Upper lobe of left lung (tissue), 6 donors: Measurements from ENCODE around the gene PLSCR3. TPM values are rescaled to one million over a fixed set of nuclear protein-coding genes. Genes with fewer than 3 reads are reported as not detected.
A peak's percentile ranks its signal among the peaks of the same experiment; 100 is the strongest.

Experiments
- ATAC-seq, 2 donors: fragments of 200-7000 bp; cut with Tn5 transposase; one replicate each; pipeline ENCODE4 v1.9.1; 2022; ENCODE audit warnings: mild to moderate bottlenecking in 2 of 2, moderate library complexity in 2 of 2; ENCODE audit not compliant: low FRiP score in 2 of 2
- DNase-seq, 2 donors: peaks; one replicate each; pipeline ENCODE4 v3.0.0-alpha.2; 2019 to 2020
- H3K27ac ChIP-seq, 4 donors: fragments of 200-600 bp; sonication (generic); one replicate each; pipeline ENCODE4 v1.5.1; 2016 to 2019
- H3K27me3 ChIP-seq, 4 donors: fragments of 200-600 bp; sonication (generic); one replicate each; pipeline ENCODE4 v1.5.1; 2017 to 2019
- H3K36me3 ChIP-seq, 4 donors: fragments of 200-600 bp; sonication (generic); one replicate each; pipeline ENCODE4 v1.5.1; 2016 to 2019
- H3K4me1 ChIP-seq, 4 donors: fragments of 200-600 bp; sonication (generic); one replicate each; pipeline ENCODE4 v1.5.1; 2018 to 2019
- H3K4me3 ChIP-seq, 4 donors: fragments of 200-600 bp; sonication (generic); one replicate each; pipeline ENCODE4 v1.5.1; 2017 to 2019; ENCODE audit warnings: mild to moderate bottlenecking in 2 of 4, moderate library complexity in 1 of 4
- H3K9me3 ChIP-seq, 4 donors: fragments of 200-600 bp; sonication (generic); one replicate each; pipeline ENCODE4 v1.5.1; 2018 to 2019
- EP300 ChIP-seq, 4 donors: sonication (generic); formaldehyde crosslinking; IDR thresholded peaks; one replicate each; pipeline ENCODE4 v1.5.1; 2017; ENCODE audit warnings: antibody characterized with exemption in 4 of 4, control low read depth in 2 of 4
- POLR2A ChIP-seq, 4 donors: fragments of 450-650 bp; IDR thresholded peaks; one replicate each; pipeline ENCODE4 v1.5.1; 2016 to 2017; ENCODE audit warnings: antibody characterized with exemption in 4 of 4, mild to moderate bottlenecking in 2 of 4
- POLR2AphosphoS5 ChIP-seq, 2 donors: sonication (generic); formaldehyde crosslinking; IDR thresholded peaks; one replicate each; pipeline ENCODE4 v1.5.1; 2017; ENCODE audit warnings: antibody characterized with exemption in 2 of 2
- WGBS, 2 donors: methylation state at CpG; one replicate each; pipeline ENCODE4 v1.1.5; 2017 to 2018; 5-methylcytosine and 5-hydroxymethylcytosine counted together
- total RNA-seq, 6 donors: library from RNA; depleted of rRNA in 4 of 6; stranded (reverse); fragments of >200 nt in 4 of 6; gene quantifications; one replicate each; pipeline versions ENCODE4 v1.1.0 to v1.2.1, GENCODE V29; 2016 to 2021
- TF ChIP-seq, protein P1 (sequence below), 6 experiments: fragments of 450-650 bp in 4 of 6; fragments of 200-600 bp in 2 of 6; sonication (generic) in 2 of 6; IDR thresholded peaks; one replicate each; pipeline ENCODE4 v1.5.1; 2016 to 2019; ENCODE audit warnings: antibody characterized with exemption in 6 of 6
- donor health status: DM: no; HTN: no; CAD: no; lungs with moderate emphysema.
- donor health status: DM: no; HTN: yes; CAD: no; lungs with severe emphysema.

PLSCR3 gene
- total RNA-seq, 6 donors from 2014 or later = 20.6 to 64.5 (median 37.7) TPM

DNA sequence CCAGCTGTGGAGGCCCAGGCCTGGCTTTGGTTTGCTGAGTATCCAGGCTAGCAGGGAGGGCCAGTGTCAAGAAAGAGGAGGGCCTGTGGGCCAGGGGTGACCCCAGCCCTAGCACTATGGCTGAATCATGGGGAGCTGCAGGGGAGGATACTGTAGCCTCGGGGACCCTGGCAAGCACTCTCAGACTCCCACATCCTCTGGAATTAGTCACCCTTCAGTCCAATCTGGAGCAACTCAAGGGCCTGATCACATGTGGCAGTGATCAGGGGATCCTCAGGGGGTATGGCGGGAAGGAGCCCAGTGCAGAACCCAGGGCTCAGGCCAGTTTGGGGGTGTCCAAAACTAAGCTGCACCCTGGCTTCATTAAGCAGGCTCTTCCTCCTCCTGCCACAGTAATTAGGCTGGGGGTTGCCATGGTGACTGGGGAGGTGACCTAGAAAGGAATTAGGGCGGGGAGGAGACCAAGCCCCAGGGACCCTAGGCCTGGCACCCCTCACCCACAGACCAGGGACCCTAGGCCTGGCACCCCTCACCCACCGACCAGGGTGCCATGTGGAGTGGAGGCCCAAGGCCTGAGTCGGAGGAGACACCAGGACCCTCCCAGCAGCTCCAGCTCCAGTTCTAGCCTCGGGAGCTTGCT, 19.1 kb upstream of the PLSCR3 start:
- Histone ChIP-seq H3K4me3 (no peak overlapping the region), H3K27ac (no peak overlapping the region), H3K27me3 (no peaks in the 10 kb centered on the region), H3K36me3 (peaks cover 0 to 14% (median 6%) of the 10 kb centered on the region in 4 donors), H3K4me1 (no peaks in the 10 kb centered on the region), H3K9me3 (no peaks in the 10 kb centered on the region)
- no peak for TF ChIP-seq POLR2AphosphoS5 (IDR thresholded peaks at IDR 0.05)
- no peak for DNase-seq
- WGBS, 2 donors = 87 to 90% methylated on average over 6 of the region's 6 CpGs
- ATAC-seq = no peak

DNA sequence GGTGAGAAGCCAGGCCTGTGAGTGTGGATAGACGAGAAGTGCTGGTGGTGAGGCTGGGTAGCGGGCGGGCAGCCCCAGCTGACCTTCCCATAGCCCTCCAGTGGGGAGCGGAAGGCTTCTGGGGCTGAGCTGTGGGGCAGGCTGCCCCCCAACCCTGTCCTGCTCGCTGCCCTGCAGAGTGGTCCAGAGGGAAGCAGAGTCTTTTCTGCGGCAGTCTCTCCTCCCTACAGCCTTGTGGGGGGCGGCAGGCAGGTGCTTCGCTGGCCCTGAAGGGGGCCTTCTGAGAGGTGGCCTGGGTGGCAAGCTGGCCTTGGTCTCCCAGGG, 17.1 kb upstream of the PLSCR3 start:
- H3K9me3 ChIP-seq = no peaks in the 10 kb centered on the region
- H3K27me3 ChIP-seq = no peaks in the 10 kb centered on the region
- peaks cover 0 to 8% (median 3%) of the 10 kb centered on the region in 4 donors for H3K36me3 ChIP-seq
- TF ChIP-seq EP300 (IDR thresholded peaks at IDR 0.05) (no peak), POLR2A (IDR thresholded peaks at IDR 0.05) (no peak), POLR2AphosphoS5 (IDR thresholded peaks at IDR 0.05) (no peak)
- TF ChIP-seq, protein P1, sequence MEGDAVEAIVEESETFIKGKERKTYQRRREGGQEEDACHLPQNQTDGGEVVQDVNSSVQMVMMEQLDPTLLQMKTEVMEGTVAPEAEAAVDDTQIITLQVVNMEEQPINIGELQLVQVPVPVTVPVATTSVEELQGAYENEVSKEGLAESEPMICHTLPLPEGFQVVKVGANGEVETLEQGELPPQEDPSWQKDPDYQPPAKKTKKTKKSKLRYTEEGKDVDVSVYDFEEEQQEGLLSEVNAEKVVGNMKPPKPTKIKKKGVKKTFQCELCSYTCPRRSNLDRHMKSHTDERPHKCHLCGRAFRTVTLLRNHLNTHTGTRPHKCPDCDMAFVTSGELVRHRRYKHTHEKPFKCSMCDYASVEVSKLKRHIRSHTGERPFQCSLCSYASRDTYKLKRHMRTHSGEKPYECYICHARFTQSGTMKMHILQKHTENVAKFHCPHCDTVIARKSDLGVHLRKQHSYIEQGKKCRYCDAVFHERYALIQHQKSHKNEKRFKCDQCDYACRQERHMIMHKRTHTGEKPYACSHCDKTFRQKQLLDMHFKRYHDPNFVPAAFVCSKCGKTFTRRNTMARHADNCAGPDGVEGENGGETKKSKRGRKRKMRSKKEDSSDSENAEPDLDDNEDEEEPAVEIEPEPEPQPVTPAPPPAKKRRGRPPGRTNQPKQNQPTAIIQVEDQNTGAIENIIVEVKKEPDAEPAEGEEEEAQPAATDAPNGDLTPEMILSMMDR (IDR thresholded peaks at IDR 0.05) = no peak
- WGBS, 2 donors = 95 to 98% methylated on average over 6 to 8 of the region's 8 CpGs
- DNase-seq (no peak), ATAC-seq (no peak)
- H3K4me1 ChIP-seq = no peaks in the 10 kb centered on the region
- no peak overlapping the region for H3K4me3 ChIP-seq
- H3K27ac ChIP-seq = no peak overlapping the region

DNA sequence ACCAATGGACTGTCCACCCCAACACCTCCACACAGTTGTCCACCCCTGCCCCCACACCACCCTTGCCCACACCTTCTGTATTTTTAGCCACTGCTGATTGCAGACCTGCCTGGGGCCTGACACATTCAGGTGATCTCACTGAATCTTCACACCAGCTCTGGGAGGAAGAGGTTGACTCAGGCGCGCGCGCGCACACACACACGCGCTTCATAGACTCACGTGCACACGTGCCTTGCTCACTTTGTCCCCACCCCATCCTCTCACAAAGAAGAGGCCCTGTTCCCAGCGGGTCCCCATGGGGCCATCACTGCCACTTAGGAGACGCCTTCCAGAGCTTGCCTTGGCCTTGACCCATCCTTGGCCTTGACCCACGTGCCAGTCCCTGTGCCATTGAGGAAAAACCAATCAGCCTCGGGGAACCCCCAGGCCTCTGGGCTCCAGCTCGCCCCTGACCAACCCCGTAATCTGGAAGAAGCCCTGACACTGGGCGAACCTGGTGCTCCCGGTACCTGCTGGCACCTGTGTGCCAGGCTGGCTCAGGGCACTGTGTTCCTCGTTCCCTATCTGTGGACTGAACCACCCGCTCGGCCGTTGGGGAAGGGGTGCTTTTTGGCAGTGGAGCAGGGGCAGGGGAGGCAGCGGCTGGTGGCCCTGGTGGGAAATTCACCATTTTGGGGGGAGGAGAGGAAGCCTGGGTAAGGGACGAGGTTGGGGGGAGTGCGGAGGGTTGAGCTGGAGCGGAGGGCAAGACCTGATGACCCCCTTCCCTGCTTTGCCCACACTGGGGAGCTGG, 16.5 kb upstream of the PLSCR3 start:
- WGBS, 2 donors = 90 to 92% methylated on average over 22 to 25 of the region's 25 CpGs
- H3K4me1 ChIP-seq = peaks cover 0 to 3% (median under 1%) of the 10 kb centered on the region in 4 donors
- H3K4me3 ChIP-seq = no peak overlapping the region
- H3K36me3 ChIP-seq = peaks cover 0 to 8% (median 3%) of the 10 kb centered on the region in 4 donors
- ATAC-seq (no peak), DNase-seq (peak in 1 of 2 donors; percentile 68)
- no peak overlapping the region for H3K27ac ChIP-seq
- H3K9me3 ChIP-seq = no peaks in the 10 kb centered on the region
- no peak for TF ChIP-seq POLR2AphosphoS5 (IDR thresholded peaks at IDR 0.05)
- no peak for TF ChIP-seq EP300 (IDR thresholded peaks at IDR 0.05)
- TF ChIP-seq POLR2A (IDR thresholded peaks at IDR 0.05) = no peak
- TF ChIP-seq, protein P1 (IDR thresholded peaks at IDR 0.05) = no peak
- no peaks in the 10 kb centered on the region for H3K27me3 ChIP-seq

DNA sequence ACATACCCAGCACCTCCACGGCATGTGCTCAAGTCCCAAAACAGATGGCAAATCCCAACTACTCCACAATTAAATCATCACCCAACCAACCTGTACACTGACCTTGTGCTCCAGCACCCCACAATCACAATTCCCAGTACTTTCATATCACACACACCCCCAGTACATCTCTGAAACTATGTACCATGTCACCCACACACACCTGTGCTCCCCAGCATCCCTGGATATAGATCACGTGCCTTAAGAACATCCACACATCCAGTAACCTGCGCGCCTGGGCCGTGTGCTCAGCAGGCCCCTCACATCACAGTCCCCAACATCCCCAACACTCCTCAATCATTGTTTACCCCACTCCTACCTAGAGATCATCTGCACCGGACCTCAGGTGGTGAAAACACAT, 15.4 kb upstream of the PLSCR3 start:
- H3K4me1 ChIP-seq = peaks cover 6 to 13% (median 11%) of the 10 kb centered on the region in 4 donors
- TF ChIP-seq EP300 (IDR thresholded peaks at IDR 0.05) = no peak
- TF ChIP-seq POLR2A (IDR thresholded peaks at IDR 0.05) = no peak
- no peak for TF ChIP-seq POLR2AphosphoS5 (IDR thresholded peaks at IDR 0.05)
- TF ChIP-seq, protein P1 (IDR thresholded peaks at IDR 0.05) = no peak
- 93 to 94% methylated on average over 6 of the region's 6 CpGs for WGBS, 2 donors
- H3K4me3 ChIP-seq = no peak overlapping the region
- no peaks in the 10 kb centered on the region for H3K27me3 ChIP-seq
- no peak for ATAC-seq
- DNase-seq = no peak
- peaks cover 0 to 8% (median 0%) of the 10 kb centered on the region in 4 donors for H3K36me3 ChIP-seq
- H3K27ac ChIP-seq = no peak overlapping the region
- no peaks in the 10 kb centered on the region for H3K9me3 ChIP-seq

DNA sequence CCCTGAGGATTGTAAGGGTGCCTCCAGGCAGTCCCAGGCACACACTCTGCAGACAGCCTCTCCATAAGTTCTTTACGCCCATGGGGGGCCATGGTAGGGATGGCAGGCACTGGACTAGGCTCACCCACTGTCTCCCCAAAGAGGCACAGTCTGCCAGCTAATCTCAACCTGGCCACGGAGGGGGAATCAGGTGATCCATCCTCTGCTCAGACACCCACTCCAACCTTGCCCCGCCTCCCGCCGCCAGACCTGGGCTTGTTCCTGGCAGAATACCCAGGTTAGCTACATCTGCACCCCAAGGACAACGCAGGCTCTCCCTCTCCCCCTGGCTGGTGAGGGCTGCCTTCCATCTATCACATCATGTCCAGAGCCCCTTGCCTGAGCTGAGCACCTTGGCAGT, 14.5 kb upstream of the PLSCR3 start:
- H3K27ac ChIP-seq = no peak overlapping the region
- H3K27me3 ChIP-seq = no peaks in the 10 kb centered on the region
- no peaks in the 10 kb centered on the region for H3K9me3 ChIP-seq
- ATAC-seq (no peak), DNase-seq (peak in 1 of 2 donors; percentile 72)
- no peak overlapping the region for H3K4me3 ChIP-seq
- peaks cover 6 to 14% (median 11%) of the 10 kb centered on the region in 4 donors for H3K4me1 ChIP-seq
- peaks cover 0 to 8% (median 0%) of the 10 kb centered on the region in 4 donors for H3K36me3 ChIP-seq
- 84% methylated on average over 6 of the region's 6 CpGs; no CpG with 5 or more reads in 1 of the 2 donors for WGBS, 2 donors
- no peak for TF ChIP-seq EP300 (IDR thresholded peaks at IDR 0.05)
- TF ChIP-seq POLR2A (IDR thresholded peaks at IDR 0.05) = no peak
- TF ChIP-seq POLR2AphosphoS5 (IDR thresholded peaks at IDR 0.05) = no peak
- TF ChIP-seq, protein P1 (IDR thresholded peaks at IDR 0.05) = no peak
